ENCODE data around the gene USH2A.

The USH2A gene

DNA sequence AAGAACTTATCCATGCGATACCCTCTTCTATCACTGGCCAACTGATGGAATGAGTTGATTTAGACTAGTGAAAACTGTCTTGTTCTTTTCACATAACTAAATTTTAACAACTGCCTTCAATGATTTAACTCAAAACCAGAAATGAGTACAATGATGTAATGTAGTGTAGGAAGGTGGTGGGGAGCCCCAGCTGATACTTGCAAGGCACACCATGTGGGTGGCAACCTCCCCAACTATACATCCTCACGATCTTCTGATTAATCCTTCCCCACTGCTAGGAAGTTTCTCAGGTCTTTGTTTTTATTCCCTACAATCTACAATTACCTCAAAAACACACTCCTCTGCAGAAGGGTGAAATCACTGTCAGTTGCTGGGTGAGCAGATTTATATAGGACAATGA is 755.5 kb downstream of the USH2A start:
- no peak for DNase-seq

DNA sequence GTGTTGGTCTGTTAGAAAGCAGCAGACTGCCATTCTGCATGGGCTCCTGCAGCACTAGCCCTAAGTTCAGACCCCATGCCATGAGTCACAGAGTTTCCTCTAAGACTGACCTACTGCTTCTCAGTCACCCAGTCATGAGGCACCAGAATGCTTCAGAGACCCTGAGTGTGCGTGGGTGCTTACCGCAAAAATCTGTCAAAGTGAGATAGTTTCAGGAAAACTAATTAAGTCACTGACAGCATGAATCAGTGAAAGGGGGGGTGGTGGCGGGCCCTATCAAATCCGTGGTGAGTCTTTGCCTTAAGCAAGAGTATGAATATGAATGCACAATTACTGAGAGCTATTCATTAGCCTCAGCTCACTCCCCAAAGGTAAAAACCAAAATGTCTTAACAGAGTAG is 758.0 kb downstream of the USH2A start:
- DNase-seq, result no peak

DNA sequence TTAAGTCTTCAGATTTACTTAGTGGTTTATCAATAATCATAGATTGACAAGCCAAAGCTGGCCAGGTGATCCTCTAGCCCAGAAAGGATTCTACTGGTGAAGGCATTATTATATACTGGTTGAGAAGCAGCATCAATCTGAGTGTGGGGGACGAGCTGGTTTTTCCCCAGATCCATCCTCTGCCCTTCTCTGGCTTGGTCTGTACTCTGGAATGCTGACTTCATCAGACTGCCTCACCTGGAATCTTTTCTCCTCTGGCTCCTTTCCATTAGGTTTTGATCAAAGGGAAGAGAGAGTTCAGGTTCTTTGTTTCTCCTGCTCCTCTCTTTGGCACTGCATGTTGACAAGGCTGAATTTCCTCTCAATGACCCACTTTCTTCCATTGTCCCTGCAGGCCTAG is 762.2 kb downstream of the USH2A start:
- DNase-seq, result no peak

DNA sequence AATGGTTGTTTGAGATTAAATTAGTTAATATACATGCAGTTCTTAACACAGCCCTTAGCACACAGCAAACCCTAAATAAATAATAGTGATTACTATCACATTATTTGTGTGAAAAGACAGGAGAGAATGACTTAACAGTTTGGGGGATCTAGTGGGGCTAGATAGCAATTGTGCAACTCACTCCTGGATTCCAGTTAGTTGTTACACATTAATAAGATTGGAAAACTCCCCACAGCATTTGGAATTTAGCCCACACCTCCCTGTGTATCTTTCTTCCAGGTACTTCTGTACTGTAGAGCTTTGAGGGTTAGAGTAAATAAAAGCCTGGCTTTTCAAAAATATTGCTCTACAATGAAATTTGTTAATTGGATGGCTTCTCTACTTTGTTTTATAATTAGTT is 763.0 kb downstream of the USH2A start:
- DNase-seq, result no peak

DNA sequence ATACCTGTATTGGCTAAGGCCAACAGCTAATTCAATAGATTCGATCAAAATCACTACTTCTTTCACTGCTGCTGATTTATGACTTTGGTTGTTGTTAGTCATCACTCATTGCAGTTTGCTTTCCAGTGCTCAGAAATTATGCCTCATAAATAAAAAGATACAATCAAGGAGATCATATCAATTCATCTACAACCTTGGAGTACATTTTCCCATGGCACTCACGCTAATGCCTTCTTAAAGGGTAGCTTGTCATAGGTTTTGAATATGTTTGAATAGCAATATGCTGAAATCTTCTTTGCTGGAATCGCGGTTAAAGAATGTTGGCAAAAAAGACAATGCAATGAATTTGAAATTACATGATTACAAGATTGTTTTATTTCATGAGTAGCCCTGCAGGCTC is 766.2 kb downstream of the USH2A start:
- no peak for DNase-seq

DNA sequence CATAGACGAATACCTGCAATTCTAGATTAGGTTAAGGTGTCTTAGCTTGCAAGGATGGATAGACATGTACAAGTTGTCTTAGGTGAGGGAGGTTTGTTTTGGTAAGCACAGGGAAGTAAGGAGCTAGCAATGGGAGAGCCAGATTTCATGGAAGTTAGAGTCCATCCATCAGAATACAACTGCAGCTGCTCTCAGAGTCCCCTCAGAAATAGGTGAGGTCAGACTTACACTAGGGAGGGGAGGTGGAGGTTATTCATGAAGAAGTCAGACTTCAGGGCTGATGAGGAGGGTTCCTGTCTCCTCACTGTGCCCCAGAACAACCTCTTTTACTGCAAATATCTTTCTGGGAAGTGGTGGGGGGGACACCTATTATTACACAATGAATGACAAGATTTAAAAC is 770.9 kb downstream of the USH2A start:
- DNase-seq, result no peak

DNA sequence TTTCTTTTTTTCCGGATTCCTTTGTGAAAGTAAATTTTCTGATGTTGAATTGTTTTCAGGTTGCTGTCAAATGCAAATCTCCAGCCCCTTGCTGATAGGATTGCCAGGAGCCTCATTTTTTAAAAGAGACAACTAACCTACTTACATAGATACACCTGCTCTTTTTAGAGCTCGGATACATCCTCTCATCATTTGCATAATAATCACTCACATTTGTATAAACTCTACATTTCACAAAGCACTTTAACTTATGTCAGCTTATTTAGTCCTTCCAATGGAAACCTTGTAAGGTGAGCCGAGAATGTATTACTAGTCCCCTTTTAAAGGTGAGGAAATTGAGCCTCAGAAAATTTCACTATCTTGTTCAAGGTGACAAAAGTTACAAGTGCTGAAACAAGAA is 771.4 kb downstream of the USH2A start:
- no peak for DNase-seq

DNA sequence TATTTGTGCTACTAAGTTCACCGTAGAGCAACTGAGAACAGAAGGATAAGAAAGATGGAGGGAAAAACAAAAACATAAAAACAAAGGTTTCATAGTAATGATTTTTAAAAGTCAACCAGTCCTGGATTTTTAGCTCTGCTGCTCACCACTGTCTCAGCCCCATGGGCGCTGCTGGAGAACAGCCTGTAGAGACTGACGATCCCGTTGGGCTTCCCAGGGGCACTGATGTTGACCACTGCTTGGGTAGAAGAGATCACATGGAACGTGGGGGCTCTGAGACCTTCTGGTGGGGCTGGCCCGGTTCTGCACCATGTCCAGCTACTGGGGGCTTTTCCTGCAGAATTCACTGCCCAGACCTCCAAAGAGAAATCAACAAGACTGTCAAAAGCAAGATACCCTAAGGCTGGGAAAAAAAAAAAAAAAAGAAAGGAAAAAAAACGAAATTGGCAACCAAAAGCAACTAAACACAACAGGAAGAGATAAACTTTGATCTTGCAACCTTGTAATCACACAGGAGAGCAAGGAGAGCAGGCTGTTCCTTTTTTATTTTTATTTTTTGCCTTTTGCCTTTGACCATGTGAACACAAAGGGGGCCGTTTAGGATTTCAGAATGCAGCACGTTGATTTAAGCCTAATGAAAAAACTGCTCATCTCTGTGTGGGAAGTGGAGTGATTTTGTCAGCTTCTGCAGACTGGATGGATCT is 772.6 kb downstream of the USH2A start:
- no peak for DNase-seq

DNA sequence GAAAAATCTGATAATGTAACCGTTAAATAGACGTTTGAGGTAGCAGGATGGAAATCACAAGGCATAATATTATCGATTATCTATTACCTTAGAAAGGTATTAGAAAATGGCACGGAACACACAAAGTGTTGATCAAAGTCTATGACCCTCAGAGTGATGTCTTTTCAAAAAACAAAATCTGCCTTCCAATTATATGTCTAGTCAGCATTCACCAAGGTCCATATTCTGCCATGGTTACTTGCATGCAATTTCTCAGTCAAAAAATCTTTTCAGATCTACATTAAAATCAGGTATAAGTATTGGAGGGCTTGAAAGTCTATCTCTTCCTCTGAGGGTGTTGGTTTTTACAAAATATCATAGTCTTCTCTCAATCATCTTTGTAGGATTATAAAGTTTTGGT is 774.3 kb downstream of the USH2A start:
- no peak for DNase-seq

DNA sequence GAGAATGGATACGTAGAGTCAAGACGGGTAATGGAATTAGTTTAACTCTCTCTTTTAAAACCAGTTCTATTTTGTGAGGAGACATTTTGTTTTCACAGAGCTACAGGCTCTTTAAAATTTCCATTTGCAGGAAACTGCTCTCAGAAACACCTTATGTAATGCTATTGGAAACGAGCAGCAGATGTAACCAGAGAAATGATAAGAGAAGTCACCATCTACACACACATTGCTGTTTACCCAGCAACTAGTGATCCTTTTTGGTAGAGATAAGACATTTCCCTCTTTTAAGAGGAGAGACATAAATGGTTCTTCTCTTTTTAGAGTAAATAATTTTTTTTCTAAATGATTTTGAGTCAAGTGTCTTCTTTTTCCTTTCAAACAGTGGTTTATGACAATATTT is 775.5 kb downstream of the USH2A start:
- DNase-seq, result no peak

DNA sequence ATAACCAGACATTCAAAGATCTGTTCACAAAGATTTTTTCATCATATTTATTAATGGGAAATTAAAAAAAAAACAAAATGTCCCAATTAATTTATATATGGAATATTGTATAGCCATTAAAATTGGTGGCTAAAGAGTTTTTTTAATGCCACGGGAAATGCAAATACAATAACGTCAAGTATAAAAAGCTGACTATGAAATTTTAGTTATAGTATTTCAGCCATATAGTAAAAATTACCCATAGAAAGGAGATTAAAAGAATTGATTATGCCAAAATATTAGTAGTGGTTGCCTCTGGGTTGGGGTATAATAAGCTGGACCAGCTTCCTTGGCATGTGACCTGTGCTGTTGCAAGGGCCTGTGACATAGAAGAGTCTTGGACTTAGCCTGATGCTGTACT is 777.4 kb downstream of the USH2A start:
- no peak for DNase-seq

DNA sequence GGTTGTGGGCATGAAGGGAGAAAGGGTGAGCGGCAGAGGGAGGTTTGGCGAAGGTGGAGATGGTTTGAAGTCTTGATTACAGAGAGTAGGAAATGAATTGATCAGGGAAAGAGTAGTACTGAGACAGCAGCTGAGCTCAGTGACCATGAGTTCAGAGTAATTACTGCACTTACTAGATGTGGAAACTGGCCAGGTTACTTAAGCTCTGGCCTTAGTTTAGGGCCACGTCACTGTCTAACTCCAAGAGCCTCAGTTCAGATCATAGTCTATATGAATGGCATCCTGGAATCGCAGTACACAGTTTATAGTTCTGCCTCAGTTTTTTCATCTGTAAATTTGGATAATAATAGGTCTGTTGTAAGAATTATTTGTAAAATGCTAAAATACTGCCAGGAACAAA is 778.1 kb downstream of the USH2A start:
- DNase-seq, result no peak

DNA sequence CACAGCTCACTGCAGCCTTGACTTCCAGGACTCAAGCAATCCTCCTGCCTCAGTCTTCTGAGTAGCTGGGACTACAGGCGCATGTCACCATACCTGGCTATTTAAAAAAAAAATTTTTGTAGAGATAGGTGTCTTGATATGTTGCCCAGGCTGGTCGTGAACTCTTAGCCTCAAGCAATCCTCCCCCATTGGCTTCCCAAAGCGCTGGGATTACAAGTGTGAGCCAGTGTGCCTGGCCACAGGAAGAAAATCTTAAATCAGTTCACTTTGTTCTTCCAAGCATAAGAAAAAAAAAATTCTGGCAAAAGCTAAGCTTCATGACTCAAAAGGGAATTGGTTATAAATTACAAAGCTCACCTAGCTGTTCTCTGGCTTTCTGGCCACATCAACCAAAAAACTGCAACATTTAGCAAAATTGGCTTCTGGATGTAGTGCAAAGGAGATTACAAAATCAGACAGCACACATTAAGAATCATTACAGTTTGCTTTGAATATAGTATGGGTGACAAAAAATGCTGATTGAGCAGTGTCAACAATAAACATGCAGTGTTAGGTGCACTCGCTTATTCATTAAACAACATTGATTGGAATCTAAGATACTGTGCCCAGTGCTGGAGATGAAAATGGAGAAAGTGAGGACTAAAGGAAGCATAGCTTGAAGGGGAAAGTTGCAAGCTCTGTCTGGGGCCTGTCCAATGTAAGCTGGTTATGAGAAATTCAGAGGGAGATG is 779.5 kb downstream of the USH2A start:
- no peak for DNase-seq

DNA sequence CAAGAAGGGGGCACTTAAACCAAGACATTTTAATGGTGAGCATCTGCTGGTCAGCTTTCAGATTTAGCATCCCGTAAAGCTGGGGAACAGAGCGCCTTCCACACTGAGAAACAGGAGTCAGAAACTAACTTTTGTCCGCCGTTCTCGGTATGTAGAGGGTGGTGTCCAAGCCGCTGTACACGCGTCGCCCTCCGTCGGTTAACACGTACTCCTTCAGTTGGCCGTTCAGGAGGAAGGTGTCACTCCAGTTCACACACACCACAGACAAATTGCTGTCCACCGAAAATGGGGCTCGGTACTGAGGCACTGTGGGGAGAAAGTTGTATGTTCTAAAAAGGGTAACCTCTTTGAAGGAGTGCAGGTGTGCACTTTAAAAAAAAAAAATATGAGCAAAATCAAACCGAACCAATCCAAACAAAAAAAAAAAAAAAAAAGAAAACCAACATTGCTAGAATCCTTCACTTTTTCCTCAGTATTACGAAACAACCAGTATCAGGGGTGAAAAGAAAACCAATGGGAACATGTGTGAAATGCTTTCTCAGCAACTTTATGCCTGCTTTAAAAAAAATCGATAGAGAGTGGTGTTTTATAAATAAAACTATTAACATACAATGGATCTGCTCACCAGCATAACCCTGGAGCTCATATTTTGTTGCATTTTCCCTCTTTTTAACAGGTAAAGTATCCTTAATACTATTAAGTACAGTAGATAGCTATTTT is 782.7 kb downstream of the USH2A start:
- DNase-seq, result no peak

DNA sequence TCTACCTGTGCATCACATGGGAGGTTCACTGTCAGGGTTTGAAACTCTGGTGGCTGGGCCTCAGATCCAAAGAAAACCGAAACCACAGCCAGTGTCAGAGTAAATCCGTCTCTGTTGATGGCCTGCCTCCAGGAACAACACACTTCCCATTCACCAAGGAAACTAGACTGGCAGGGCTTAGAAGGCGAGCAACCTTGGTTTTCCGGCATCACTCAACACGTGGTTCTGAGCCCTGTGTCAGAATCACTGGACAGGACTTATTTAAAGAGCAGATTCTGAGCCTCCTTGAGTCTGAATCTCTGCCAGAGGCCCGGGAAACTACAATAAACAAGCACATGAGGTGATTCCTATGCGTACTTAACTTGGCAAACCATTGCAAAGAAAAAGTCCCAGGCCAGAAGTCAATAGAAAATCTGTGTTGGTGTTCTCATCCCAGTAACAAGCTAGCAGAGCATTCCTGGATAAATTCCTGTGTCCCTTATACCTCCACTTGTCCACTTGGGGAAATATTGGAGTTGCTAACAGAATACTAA is 786.1 kb downstream of the USH2A start:
- no peak for DNase-seq

DNA sequence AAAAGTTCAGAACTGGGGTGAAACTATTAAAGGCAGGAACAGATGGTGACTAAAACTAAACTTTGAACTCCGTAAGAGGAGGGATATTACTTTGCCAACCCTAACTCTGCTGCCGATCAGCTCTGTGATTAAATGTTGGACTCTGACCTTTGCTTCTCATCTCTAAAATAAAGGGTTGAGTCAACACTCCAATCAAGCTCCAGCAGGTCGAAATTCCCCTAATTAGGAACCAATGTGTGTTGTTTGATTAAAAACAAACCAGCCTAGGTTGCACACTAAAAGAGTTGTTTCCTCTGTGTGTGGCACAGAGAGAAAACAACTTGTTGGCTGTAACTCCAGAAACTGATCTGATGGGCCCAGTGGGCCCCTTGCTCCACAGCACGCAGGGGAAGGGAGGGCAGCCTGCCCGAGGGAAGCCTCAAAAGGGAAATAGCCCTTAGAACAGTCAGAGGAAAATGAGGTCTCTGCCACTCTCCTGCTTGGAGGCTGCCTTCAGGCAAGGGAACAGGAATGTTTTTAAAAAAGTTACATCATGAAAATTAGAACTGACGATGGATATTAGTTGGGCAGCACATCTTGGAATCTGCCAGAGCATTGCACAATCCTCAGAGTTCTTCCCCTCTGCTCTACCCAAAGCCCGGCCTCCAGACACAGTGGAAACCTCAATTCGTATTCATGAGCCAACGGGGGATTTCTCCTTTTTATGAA is 786.8 kb downstream of the USH2A start:
- no peak for DNase-seq

DNA sequence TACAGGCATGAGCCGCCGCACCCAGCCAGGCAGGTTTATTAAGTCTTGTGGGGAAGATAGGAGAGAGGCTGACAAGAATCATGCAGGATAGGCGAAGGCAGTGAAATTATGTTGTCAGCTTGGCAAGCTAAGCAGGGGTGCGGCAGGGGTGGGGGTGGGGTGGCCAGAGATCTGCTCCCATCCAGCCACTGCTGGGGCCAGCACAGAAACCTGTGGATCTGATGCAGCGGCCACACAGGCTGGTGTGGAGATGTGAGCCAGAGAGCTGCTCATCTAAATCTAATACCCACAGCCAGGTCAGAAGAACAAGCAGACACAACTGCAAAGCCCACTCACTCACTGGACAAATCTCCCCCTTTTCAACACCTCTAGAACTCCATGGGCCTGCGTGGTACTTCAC is 787.4 kb downstream of the USH2A start:
- DNase-seq, result no peak

DNA sequence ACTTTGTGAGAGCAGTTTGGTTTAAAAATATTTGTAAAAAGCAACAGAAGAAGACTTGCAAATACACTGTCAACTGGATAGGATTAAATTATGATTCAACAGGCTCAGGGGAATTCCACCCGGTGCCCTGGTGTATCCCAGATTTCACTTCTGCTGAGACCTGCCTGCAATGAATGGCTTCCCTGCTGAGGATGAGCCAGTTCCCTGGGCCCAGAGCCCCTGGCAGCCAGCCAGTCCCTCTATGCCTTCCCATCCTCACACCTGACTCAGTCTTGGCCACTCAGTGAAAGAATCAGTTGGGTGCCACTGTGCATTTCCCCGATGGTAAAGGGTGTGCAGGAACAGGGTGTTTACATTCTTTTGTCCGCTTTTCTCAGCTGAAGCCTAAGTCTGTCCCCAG is 791.8 kb downstream of the USH2A start:
- DNase-seq, result no peak

DNA sequence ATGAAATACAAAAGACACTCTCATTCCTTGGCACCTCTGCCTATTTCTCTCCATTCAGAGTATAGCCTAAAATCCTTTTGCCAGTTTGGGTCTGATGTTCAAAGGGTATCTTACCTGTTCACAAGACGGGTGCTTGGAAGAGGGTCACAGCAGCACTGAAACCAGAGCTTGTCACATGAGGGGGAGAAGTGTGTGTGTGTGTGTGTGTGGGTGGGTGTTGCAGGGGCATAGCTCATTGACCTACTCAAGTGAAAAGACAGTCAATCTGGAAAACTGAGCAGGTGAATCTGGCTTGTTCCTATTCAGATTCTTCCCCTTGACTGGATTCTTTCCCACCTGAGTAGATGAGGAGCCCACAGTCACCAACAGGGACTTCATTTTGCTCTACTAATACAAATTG is 792.2 kb downstream of the USH2A start:
- DNase-seq, result no peak

DNA sequence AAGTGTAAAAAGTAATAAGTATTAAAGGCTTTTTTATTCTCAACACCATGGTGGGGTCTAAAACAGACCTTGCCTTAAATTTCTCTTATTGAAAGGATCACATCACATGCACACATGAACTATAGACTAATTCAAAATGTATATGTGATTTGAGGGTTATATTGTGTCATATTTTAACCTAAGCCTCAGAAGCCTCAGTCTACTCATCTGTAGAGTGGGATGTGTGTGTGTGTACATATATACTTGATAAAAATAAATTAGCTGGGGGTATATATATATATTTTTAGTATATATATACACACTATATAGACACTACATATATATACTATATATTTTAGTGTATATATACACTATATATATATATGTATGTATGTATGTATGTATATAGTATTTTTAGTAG is 797.3 kb downstream of the USH2A start:
- DNase-seq, result no peak

DNA sequence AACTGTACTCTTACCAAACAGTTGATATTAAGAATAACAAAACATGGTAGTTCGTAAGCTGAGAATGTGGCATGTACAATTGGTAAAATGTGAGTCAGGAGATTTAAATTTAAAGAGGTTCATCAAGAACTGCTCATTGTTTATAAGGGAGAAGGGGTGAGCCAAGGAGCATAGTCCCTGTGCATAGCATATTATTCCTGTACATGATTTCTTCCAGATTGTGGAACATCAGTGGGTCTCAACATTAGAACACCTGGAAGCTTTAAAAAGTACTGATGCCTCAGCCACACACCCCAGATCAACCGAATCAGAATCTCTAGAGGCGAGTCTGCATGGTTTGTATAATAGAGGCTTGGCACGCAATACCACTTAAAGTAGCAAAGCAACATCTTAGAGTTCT is 800.1 kb downstream of the USH2A start:
- no peak for DNase-seq

DNA sequence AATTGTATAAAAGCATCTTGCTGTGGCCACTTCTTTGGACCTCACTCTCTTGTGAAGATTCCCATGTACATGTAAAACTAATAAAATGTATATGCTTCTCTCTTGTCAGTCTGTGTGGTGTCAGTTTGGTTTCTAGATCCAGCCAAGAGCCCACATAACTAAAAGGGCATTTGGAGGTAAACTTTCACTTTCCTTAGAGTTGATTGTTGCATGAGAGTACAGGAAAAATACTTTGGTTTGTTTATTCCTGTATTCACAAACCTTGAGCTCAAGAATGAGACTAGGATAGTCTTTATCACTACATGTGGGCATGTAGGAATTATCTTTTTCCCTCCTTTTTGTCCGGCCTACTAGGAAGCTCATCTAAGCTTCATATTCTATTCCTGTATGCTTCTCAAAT is 805.3 kb downstream of the USH2A start:
- DNase-seq, result no peak

DNA sequence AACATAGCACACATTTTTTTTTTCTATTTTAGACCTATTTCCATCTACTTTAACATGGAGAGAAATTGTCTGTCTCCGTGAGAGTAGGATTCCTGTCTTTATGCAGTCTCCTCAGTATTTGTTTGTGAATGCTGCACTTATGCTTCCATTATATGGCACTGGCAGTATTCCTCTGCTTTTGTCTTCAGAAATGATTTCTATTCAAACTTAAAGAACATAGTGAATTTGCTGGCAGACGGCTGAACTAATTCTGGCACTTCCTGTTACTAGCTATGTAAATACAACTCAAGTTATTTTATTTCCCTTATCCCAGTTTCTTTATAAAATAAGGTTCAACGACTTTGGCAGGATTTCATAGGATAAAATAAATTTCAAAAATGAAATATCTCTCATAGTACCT is 810.9 kb downstream of the USH2A start:
- no peak for DNase-seq
